H9 (cell line): ENCODE data around the gene ITPR3. TPM values are rescaled to one million over a fixed set of nuclear protein-coding genes. Genes with fewer than 3 reads are reported as not detected.

Experiments
- DNase-seq: peaks from one replicate; pipeline ENCODE4 v3.0.0-alpha.2; 2017
- H2AFZ ChIP-seq: one replicate; pipeline ENCODE4 v1.6.1; 2013; ENCODE audit warnings: mild to moderate bottlenecking, low read length, control low read depth, moderate library complexity
- H2AK5ac ChIP-seq: 2 replicates; pipeline ENCODE4 v1.6.1; 2013; ENCODE audit warnings: low read length, control low read depth, mixed read lengths; ENCODE audit not compliant: insufficient read length
- H2BK120ac ChIP-seq: one replicate; pipeline ENCODE4 v1.6.1; 2013; ENCODE audit warnings: low read depth, mild to moderate bottlenecking, low read length, control low read depth, inconsistent platforms; ENCODE audit not compliant: poor library complexity, severe bottlenecking
- H2BK12ac ChIP-seq: 2 replicates; pipeline ENCODE4 v1.6.1; 2013; ENCODE audit warnings: low read length, control low read depth, mixed read lengths, low read depth; ENCODE audit not compliant: insufficient read length
- H2BK15ac ChIP-seq: 2 replicates; pipeline ENCODE4 v1.6.1; 2013; ENCODE audit warnings: low read depth, low read length, control low read depth
- H2BK20ac ChIP-seq: one replicate; pipeline ENCODE4 v1.6.1; 2013; ENCODE audit warnings: low read depth, mild to moderate bottlenecking, low read length, control low read depth, inconsistent platforms; ENCODE audit not compliant: poor library complexity, severe bottlenecking
- H2BK5ac ChIP-seq: 2 replicates; pipeline ENCODE4 v1.6.1; 2013; ENCODE audit warnings: low read length, control low read depth, mixed read lengths; ENCODE audit not compliant: insufficient read length
- H3K14ac ChIP-seq: 2 replicates; pipeline ENCODE4 v1.6.1; 2013; ENCODE audit warnings: low read length, control low read depth; ENCODE audit not compliant: insufficient read depth
- H3K18ac ChIP-seq: 2 replicates; pipeline ENCODE4 v1.6.1; 2013; ENCODE audit warnings: low read depth, mild to moderate bottlenecking, mixed read lengths, low read length, control low read depth; ENCODE audit not compliant: insufficient read length
- H3K23ac ChIP-seq: 2 replicates; pipeline ENCODE4 v1.6.1; 2013; ENCODE audit warnings: low read length, control low read depth, mixed read lengths, low read depth; ENCODE audit not compliant: insufficient read length
- H3K23me2 ChIP-seq: 2 replicates; pipeline ENCODE4 v1.6.1; 2013; ENCODE audit warnings: low read depth, mild to moderate bottlenecking, mixed read lengths, low read length, control low read depth; ENCODE audit not compliant: insufficient read length, poor library complexity, severe bottlenecking
- H3K27ac ChIP-seq: 2 replicates; pipeline ENCODE4 v1.5.1; 2013; ENCODE audit warnings: low read length, control low read depth, mixed read lengths, low read depth; ENCODE audit not compliant: insufficient read length
- H3K27me3 ChIP-seq: 2 replicates; pipeline ENCODE4 v1.6.1; 2013; ENCODE audit warnings: low read length, control low read depth, inconsistent platforms; ENCODE audit not compliant: insufficient read depth
- H3K4ac ChIP-seq: 2 replicates; pipeline ENCODE4 v1.6.1; 2013; ENCODE audit warnings: low read depth, mild to moderate bottlenecking, control low read depth, inconsistent platforms, low read length, moderate library complexity
- H3K4me1 ChIP-seq: 2 replicates; pipeline ENCODE4 v1.6.1; 2013; ENCODE audit warnings: low read length, control low read depth, inconsistent platforms; ENCODE audit not compliant: insufficient read depth
- H3K4me2 ChIP-seq: 2 replicates; pipeline ENCODE4 v1.6.1; 2013; ENCODE audit warnings: low read length, control low read depth, mixed read lengths; ENCODE audit not compliant: insufficient read length, insufficient read depth
- H3K56ac ChIP-seq: 2 replicates; pipeline ENCODE4 v1.6.1; 2013; ENCODE audit warnings: low read depth, mild to moderate bottlenecking, mixed read lengths, low read length, control low read depth; ENCODE audit not compliant: insufficient read length
- H3K79me1 ChIP-seq: 2 replicates; pipeline ENCODE4 v1.6.1; 2013; ENCODE audit warnings: low read depth, mild to moderate bottlenecking, moderate library complexity, low read length, control low read depth, inconsistent platforms; ENCODE audit not compliant: insufficient read depth, poor library complexity, severe bottlenecking
- H3K79me2 ChIP-seq: 2 replicates; pipeline ENCODE4 v1.6.1; 2013; ENCODE audit warnings: low read length, control low read depth, inconsistent platforms; ENCODE audit not compliant: insufficient read depth
- H3K9ac ChIP-seq: 2 replicates; pipeline ENCODE4 v1.6.1; 2013; ENCODE audit warnings: low read length, control low read depth, mixed read lengths; ENCODE audit not compliant: insufficient read length; ENCODE audit errors: extremely low read depth
- H3K9me3 ChIP-seq: one replicate; pipeline ENCODE4 v1.6.1; 2013; ENCODE audit warnings: low read depth, low read length, inconsistent platforms; ENCODE audit not compliant: control insufficient read depth
- H3T11ph ChIP-seq: one replicate; pipeline ENCODE4 v1.6.1; 2013; ENCODE audit warnings: mild to moderate bottlenecking, low read length, control low read depth, inconsistent platforms
- H4K20me1 ChIP-seq: one replicate; pipeline ENCODE4 v1.6.1; 2013; ENCODE audit not compliant: control insufficient read depth, insufficient read length, insufficient read depth
- H4K5ac ChIP-seq: 2 replicates; pipeline ENCODE4 v1.6.1; 2013; ENCODE audit warnings: low read depth, mild to moderate bottlenecking, mixed read lengths, low read length, control low read depth; ENCODE audit not compliant: insufficient read length
- H4K8ac ChIP-seq: replicated peaks from 2 replicates; pipeline ENCODE4 v1.6.1; 2013; ENCODE audit warnings: low read length, control low read depth, mixed read lengths, low read depth; ENCODE audit not compliant: insufficient read length
- H4K91ac ChIP-seq: 2 replicates; pipeline ENCODE4 v1.6.1; 2013; ENCODE audit warnings: low read depth, mild to moderate bottlenecking, moderate library complexity, mixed read lengths, low read length, control low read depth; ENCODE audit not compliant: insufficient read length
- H3K27ac Mint-ChIP-seq, 3 experiments: 2 replicates in 2 of 3; 3 replicates in 1 of 3; pipeline ENCODE4 v1.8.0; 2020 to 2021; ENCODE audit warnings: mixed read lengths in 3 of 3, mild to moderate bottlenecking in 1 of 3, moderate library complexity in 1 of 3
- H3K27me3 Mint-ChIP-seq: 2 replicates; pipeline ENCODE4 v1.8.0; 2021; ENCODE audit warnings: low read depth, mild to moderate bottlenecking, moderate library complexity, mixed read lengths
- H3K36me3 Mint-ChIP-seq, 3 experiments: 2 replicates in 2 of 3; 3 replicates in 1 of 3; pipeline ENCODE4 v1.8.0; 2020 to 2021; ENCODE audit warnings: low read depth in 3 of 3, mixed read lengths in 3 of 3; ENCODE audit not compliant: insufficient read depth in 1 of 3
- H3K4me1 Mint-ChIP-seq, 2 experiments: 2 replicates each; pipeline ENCODE4 v1.8.0; 2020; ENCODE audit warnings: mixed read lengths in 2 of 2
- H3K4me3 Mint-ChIP-seq, 2 experiments: 2 replicates in 1 of 2; 3 replicates in 1 of 2; pipeline ENCODE4 v1.8.0; 2020 to 2021; ENCODE audit warnings: mild to moderate bottlenecking in 2 of 2, mixed read lengths in 2 of 2, moderate library complexity in 1 of 2
- H3K9me3 Mint-ChIP-seq, 2 experiments: 2 replicates in 1 of 2; 3 replicates in 1 of 2; pipeline ENCODE4 v1.8.0; 2020; ENCODE audit warnings: mild to moderate bottlenecking in 2 of 2, mixed read lengths in 2 of 2, moderate library complexity in 1 of 2
- CTCF ChIP-seq: fragments of 200-600 bp; sonication (generic); conservative IDR thresholded peaks from 3 replicates; pipeline ENCODE4 v1.8.0; 2021; ENCODE audit warnings: antibody characterized with exemption, mild to moderate bottlenecking
- WGBS: extraction: QIAGEN DNeasy Blood & Tissue Kit; methylation state at CpG from one replicate; pipeline ENCODE4 v1.1.7; 2013; ENCODE audit warnings: missing lambda C conversion rate, low lambda C conversion rate, mixed read lengths; ENCODE audit not compliant: insufficient read length; ENCODE audit errors: extremely low coverage; 5-methylcytosine and 5-hydroxymethylcytosine counted together
- total RNA-seq: library from RNA; stranded (reverse); gene quantifications from 2 replicates; pipeline ENCODE4 v1.2.1, GENCODE V29; 2021

Gene ITPR3
- total RNA-seq, 1 experiment from 2014 or later = 40.3 TPM

DNA sequence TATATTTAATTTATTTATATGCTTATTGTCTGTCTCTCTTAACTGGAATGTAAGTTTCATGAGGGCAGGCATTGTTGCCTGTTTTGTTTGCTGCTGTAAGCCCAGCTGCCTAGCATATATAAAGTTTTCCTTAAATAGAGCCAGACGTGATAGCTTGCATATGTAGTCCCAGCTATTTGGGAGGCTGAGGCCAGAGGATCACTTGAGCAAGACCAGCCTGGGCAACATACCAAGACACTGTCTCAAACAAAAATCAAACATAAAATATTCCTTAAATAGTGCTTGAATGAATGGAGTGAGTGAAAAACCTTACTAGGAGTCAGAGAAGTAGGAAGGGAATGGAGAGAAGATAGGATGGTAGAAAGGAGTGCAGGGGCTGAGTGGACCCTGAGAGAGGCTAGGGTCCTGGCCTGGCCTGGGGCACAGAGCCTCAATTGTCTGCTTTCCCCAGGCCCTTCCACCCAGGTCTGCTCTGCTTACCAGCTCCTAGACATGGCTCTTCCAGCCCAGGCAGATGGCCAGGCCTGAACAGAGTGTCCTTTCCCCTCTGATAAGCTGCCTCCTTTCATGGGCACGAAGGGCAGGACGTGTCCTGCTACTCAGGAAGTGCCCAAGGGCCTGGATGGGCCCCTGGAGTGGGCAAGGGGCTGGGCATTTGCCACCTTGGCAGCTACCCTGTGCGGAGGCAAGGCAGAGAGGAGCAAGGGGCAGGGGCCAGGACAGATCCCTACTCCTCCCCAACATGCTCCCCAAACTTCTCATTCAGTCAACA is 23.4 kb upstream of the ITPR3 start:
- no peaks in the 10 kb centered on the region for H3K79me1 ChIP-seq
- H4K20me1 ChIP-seq = no peaks in the 10 kb centered on the region
- no peak overlapping the region for H4K8ac ChIP-seq
- no peak overlapping the region for H2BK5ac ChIP-seq
- no peaks in the 10 kb centered on the region for H3K9me3 ChIP-seq
- H3K4ac ChIP-seq = no peak overlapping the region
- WGBS = no CpG with 5 or more reads among the region's 4 CpGs
- H3K4me1 Mint-ChIP-seq = peaks cover 18 to 24% of the 10 kb centered on the region in 2 experiments
- no peak overlapping the region for H3K27ac ChIP-seq
- no peak overlapping the region for H3K27ac Mint-ChIP-seq
- no peak overlapping the region for H2BK120ac ChIP-seq
- no peak for DNase-seq
- H2BK12ac ChIP-seq = no peak overlapping the region
- H3K4me3 Mint-ChIP-seq = no peak overlapping the region
- no peak overlapping the region for H3K4me2 ChIP-seq
- no peak overlapping the region for H2AFZ ChIP-seq
- H2BK20ac ChIP-seq = no peak overlapping the region
- no peak overlapping the region for H3T11ph ChIP-seq
- no peaks in the 10 kb centered on the region for H3K4me1 ChIP-seq
- H3K27me3 Mint-ChIP-seq = peaks cover 17% of the 10 kb centered on the region
- H3K56ac ChIP-seq = no peak overlapping the region
- no peaks in the 10 kb centered on the region; the same call in 1 of the 2 replicates for H3K27me3 ChIP-seq
- no peaks in the 10 kb centered on the region; a peak in 1 of 7 replicates for H3K36me3 Mint-ChIP-seq
- H3K23me2 ChIP-seq = peaks cover 7% of the 10 kb centered on the region
- H3K9me3 Mint-ChIP-seq = no peaks in the 10 kb centered on the region; a peak in 1 of 5 replicates
- H2AK5ac ChIP-seq = no peak overlapping the region
- H3K79me2 ChIP-seq = no peaks in the 10 kb centered on the region
- no peak overlapping the region for H3K14ac ChIP-seq
- no peak overlapping the region for H3K23ac ChIP-seq
- no peak overlapping the region for H3K9ac ChIP-seq
- H2BK15ac ChIP-seq = no peak overlapping the region
- no peak for TF ChIP-seq CTCF
- no peak overlapping the region for H3K18ac ChIP-seq
- H4K91ac ChIP-seq = no peak overlapping the region
- H4K5ac ChIP-seq = no peak overlapping the region
